ENCODE results near the gene PLSCR4. TPM values are rescaled to one million over a fixed set of nuclear protein-coding genes. Genes with fewer than 3 reads are reported as not detected.

Gene PLSCR4
- total and polyA plus RNA-seq, 2 donors (not counting 3 experiments of a cell fraction or from before 2014, with no cell fraction given) = 81.5 to 91.7 TPM

- H3K4me1 ChIP-seq (ENCODE audit: control insufficient read depth, extremely low read depth, insufficient read depth, low read length) = peaks cover 53% of the 10 kb centered on the region
- TF ChIP-seq FOS (IDR thresholded peaks at IDR 0.05; ENCODE audit: borderline replicate concordance, insufficient read depth, low read length) (no peak), EZH2 (IDR thresholded peaks at IDR 0.05; ENCODE audit: borderline replicate concordance, low read depth, low read length, severe bottlenecking) (no peak), JUN (IDR thresholded peaks at IDR 0.05; ENCODE audit: borderline replicate concordance, insufficient read depth, insufficient read length, low read depth) (no peak), MAX (IDR thresholded peaks at IDR 0.05; ENCODE audit: insufficient read depth, insufficient read length) (no peak), GATA2 (IDR thresholded peaks at IDR 0.05; ENCODE audit: insufficient read depth, insufficient read length, low read depth, low read length) (no peak), POLR2A (IDR thresholded peaks at IDR 0.05; ENCODE audit: low read depth, low read length) (no peak)
- TF ChIP-seq, protein P1, sequence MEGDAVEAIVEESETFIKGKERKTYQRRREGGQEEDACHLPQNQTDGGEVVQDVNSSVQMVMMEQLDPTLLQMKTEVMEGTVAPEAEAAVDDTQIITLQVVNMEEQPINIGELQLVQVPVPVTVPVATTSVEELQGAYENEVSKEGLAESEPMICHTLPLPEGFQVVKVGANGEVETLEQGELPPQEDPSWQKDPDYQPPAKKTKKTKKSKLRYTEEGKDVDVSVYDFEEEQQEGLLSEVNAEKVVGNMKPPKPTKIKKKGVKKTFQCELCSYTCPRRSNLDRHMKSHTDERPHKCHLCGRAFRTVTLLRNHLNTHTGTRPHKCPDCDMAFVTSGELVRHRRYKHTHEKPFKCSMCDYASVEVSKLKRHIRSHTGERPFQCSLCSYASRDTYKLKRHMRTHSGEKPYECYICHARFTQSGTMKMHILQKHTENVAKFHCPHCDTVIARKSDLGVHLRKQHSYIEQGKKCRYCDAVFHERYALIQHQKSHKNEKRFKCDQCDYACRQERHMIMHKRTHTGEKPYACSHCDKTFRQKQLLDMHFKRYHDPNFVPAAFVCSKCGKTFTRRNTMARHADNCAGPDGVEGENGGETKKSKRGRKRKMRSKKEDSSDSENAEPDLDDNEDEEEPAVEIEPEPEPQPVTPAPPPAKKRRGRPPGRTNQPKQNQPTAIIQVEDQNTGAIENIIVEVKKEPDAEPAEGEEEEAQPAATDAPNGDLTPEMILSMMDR (IDR thresholded peaks at IDR 0.05; ENCODE audit: extremely low read depth in 1 of 2, insufficient read depth in 1 of 2, low read depth in 1 of 2, low read length in 2 of 2) = no peak
- H3K27me3 ChIP-seq (ENCODE audit: control insufficient read depth in 2 of 2, insufficient read depth in 2 of 2, low read length in 2 of 2) = no peaks in the 10 kb centered on the region
- dilution Hi-C loops (cut with MboI; ENCODE audit: extremely low pct_ligation_motif_present, low sequenced_read_pairs) = no loop called here
- H3K27ac ChIP-seq (ENCODE audit: insufficient read depth, low read depth, low read length) = peak overlapping the region; percentile 99
- no peaks in the 10 kb centered on the region for H3K79me2 ChIP-seq (ENCODE audit: control insufficient read depth, insufficient read depth, low read length)
- intact Hi-C loops (cut with micrococcal nuclease) = loop anchor here (1.0 to 2.0 kb wide), 4 partner anchors 23 to 53 kb away; partner anchors contain the start of gene PLSCR4
- H3K9ac ChIP-seq (replicated peaks; ENCODE audit: extremely low read depth, insufficient read depth, low read length) = peak overlapping the region; percentile 77
- peak overlapping the region; percentile 58 for H2AFZ ChIP-seq (ENCODE audit: low read depth, low read length)
- no peaks in the 10 kb centered on the region for H3K9me1 ChIP-seq (replicated peaks; ENCODE audit: control insufficient read depth, extremely low read depth, insufficient read depth, low read length)
- CTCF ChIA-PET = interaction anchor here (0.6 to 1.5 kb wide), 8 partner anchors 26 to 304 kb away, joined by 3 to 11 read pairs (median 4); no protein-coding TSS in a partner anchor
- peak; percentile 68 for DNase-seq (ENCODE audit: low read depth, low spot score)
- POLR2A ChIA-PET = interaction anchor here (1.0 to 3.0 kb wide), 3 partner anchors 22 to 35 kb away, joined by 3 to 10 read pairs (median 3); no protein-coding TSS in a partner anchor
- no peaks in the 10 kb centered on the region for H3K36me3 ChIP-seq (ENCODE audit: control insufficient read depth in 2 of 2, extremely low read depth in 1 of 2, insufficient read depth in 2 of 2, low read length in 2 of 2)
- H3K4me2 ChIP-seq (ENCODE audit: insufficient read depth, low read length) = peak overlapping the region; percentile 71
- no peaks in the 10 kb centered on the region for H3K9me3 ChIP-seq (replicated peaks; ENCODE audit: control insufficient read depth, insufficient read depth, low read length)
- H3K4me3 ChIP-seq (replicated peaks in 1 of 3; ENCODE audit: insufficient read depth in 1 of 3, low read depth in 1 of 3, low read length in 3 of 3) = no peak overlapping the region
- no peak for FAIRE-seq
- no TSS peak for BruUV-seq (replicated peaks)
- no peaks in the 10 kb centered on the region for H4K20me1 ChIP-seq (replicated peaks; ENCODE audit: control insufficient read depth, extremely low read depth, insufficient read depth, low read length)
Observed at GRCh38 chr3:146273721-146274407, 23.0 kb upstream of the PLSCR4 start.
